Measurements from ENCODE around the gene GPC5. TPM values are rescaled to one million over a fixed set of nuclear protein-coding genes. Genes with fewer than 3 reads are reported as not detected.
"Not testable (repeated sequence)": the region's sequence is repeated elsewhere in the genome, so short reads cannot be mapped to it uniquely, and the experiment has no call there.

Gene GPC5
- total RNA-seq, 1 donor from 2014 or later: 2.2 TPM

DNA sequence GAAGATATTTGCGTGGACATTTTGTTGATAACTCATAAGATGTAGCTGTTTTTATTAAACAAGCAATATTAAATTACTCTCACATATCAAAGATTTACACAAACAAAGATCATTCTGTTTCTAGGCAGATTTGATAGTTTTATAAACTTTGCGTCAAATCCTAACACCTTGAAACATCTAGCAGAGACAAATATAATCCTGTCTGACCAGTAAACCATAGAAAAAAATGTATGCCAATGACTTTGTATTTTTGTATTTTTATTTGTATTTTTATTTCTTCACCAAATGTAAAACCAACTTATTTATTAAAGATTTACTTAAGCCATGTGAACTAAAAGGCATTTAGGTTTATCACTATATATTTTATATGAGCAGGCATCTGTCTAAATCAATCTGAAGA lies 494.6 kb downstream of the GPC5 start:
- DNase-seq: no peak

DNA sequence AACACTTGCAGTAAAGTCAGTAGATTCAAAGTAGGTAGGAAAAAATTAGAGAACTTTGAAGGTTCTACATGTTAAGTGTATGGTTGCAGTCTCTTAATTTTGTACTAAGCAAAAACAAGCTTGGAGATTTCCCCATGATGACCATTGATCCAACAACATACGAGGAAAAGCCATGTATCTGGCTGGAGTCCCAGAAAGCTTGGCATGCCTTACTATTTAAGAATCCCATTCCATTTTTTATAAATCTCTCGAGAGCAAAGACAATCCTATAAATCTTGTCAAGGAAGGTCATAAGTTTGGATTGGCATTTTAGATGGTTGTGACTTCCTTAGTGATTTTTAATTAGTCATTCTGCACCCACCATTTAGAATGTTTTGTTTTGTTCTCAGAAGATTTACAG lies 495.9 kb downstream of the GPC5 start:
- peak; percentile 36 for DNase-seq

DNA sequence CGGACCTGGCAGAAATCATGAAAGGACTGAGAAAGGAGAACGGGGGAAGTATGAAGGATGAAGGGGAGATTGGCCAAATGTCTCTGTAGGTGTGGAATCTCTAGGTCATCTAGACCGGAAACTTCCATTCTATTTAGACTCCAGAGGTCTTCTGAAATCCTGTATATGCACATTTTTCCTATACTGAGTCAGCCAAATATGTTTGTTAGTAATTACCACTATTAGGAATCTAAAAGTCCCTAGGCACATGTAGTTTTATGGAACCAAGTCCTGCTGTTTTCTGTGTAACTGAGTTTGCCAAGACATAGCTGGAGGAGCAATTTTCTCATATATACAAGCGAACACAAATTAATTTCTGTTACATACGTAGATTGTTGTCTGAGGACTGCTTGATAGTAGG lies 498.1 kb downstream of the GPC5 start:
- DNase-seq: peak; percentile 41

DNA sequence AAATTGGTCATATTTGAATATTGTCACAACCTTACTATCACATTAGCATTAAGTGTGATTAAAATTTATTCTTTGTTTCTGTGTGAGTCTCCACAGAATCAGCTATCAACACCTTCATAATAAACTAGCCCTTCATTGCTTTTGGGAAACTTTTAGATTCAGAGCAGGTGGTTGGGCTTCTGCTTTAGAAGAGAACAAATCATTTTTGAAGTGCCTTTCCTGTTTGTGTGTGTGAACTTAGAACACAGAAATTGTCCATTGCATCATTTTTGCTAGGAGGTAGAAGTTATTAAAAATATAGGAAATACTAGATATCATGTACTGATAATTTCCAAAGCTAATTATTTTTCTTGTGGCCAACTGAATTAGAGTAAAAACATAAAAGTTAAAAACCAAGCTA lies 500.6 kb downstream of the GPC5 start:
- not testable (repeated sequence) for DNase-seq

DNA sequence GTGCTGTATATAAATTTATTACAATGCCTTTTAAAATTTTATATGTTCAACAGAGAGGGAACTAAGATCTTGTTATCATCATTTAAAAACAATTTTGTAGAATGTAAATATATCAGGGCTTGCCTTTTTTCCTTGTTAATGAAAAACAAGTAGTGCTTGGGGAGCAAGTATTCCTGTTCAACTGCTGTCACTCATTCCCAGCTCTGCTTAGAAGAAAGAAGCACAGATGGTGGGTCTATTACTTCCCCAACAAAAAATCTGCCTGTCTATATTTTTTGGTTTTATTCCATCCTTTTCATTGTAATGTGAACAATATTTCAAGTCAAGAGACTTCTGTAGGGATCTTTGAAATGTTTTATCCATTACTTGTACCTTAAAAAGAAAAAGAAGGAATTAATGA lies 503.9 kb downstream of the GPC5 start:
- no peak for DNase-seq

DNA sequence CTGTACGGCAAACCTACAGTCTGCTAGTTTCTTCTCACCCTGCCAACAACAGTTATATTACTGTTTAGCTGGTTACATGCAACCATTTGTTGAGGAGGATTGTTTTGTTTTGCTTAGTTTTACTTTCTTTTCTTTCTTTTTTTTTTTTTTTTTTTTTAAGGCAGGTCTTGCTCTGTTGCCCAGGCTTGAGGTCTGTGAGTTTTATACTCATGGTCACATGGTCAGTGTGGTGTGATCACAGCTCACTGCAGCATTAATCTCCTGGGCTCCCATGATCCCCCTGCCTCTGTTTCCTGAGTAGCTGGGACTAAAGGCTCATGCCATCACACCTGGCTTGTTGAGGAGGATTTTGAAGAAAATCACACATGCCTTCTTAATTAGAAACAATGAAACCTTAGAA lies 505.6 kb downstream of the GPC5 start:
- no peak for DNase-seq

DNA sequence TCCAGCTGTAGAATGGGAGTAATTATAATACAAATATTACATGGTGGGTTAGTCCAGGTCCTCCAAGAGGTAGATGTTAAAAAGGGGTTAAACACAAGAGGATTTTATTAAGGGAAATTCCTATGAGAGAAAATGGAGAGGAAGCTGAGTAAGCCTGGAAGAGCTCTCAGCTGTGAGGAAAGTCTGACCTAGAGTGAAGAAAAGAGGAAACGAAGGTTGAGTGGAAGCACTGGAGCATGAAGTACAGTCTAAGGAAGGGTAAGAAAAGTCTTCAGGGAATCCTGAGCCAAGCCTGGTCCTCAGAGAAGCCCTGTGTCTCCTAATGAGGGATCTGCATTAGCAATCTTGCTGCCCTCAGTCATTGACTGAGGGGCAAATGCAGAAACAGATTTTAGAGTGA lies 506.2 kb downstream of the GPC5 start:
- no peak for DNase-seq

DNA sequence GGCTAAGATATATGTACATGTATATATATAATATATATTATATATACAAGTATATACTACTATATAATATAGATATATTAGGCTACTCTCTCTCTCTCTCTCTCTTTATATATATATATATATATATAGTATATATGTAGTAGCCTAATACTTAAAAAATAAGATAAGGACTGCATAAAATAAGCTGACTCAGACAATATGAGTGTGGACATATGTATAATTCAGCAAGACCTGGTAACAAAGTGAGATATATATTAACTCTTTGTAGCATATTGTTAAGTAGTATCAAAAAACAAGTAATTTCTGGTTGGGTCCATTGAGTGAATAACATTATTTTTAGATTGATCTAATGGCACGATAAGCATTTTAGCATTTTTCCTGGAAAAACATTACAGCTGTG lies 509.0 kb downstream of the GPC5 start:
- no peak for DNase-seq

DNA sequence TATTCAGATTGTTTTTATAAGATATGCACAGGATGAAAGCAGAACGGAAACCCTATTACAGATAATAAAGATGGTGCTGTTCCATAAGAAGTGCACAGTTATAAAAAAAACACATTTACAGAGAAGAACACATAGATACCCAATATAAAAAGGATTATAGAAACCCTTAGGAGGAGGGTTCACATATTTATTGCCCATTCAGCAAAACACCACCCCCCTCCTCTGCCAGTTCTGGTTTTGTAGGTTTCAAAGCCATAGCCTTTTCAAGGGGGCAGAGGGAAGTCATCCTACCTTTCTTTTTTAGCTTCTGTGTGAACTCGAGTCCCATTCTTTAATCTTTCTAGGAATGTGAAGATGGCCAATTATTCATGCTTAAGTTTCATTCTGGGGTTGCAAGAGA lies 511.2 kb downstream of the GPC5 start:
- DNase-seq: no peak

DNA sequence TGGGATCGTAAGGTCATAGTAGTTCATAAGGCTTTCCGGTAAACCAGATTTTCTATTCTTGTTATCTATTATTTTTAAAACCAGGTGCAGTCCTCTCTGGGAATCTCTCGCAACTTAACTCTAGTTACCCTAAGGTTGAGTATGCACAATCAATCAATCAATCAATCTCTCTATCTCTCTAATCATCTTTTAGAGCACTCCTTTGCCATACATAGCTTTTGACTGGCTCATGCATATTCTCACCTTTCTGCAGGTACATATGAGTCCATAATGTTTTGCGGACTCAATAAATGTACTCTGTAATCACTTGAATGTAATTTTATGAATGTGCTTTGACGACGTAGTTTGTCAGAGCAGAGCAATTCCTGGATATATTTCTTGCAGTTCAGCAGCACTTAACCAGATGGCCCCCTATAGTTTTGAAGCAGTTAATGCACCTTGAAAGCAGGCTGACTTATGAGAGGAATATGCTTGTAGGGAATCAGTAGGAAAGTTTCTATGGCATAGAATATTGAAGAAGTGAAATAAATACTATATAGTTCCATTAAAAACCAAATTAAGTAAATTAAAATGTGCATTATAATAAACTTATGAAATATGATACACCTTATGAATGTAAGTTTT lies 524.7 kb downstream of the GPC5 start:
- DNase-seq: no peak

DNA sequence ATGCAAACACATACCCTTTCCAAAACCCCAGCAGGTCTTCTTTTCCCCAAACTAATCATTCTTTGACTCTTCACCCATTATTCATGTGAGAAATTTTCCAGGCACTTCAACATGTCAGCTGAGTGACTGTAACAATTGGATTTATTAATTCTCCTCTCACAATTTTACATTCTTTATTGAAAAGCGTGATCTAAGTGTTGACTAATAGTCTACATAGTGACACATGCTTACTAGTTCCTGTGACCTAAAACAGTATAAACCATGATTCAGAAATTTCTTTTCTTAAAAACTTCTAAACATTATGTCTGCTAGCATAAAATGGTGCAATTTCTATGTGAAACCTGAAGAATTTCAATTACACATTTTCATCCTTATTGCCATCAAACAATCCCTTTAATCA lies 532.3 kb downstream of the GPC5 start:
- no peak for DNase-seq

DNA sequence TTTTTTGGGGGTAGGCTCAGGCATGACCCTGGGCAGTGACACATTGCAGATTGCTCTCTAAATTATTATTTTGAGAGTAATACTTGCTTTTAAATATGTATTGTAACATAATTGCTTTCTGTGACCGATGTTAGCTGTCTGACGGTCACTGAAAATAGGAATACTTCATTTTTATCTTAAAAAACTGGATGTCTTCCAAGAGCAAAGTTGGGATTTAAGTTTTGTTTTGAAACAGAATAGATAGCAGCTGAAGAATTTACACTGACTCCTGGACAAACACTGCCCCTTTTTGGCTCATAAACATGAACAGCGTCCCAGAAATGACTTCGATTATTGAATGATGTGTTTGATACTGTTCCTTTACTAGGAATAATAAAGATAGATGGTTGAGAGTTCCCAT lies 535.9 kb downstream of the GPC5 start:
- no peak for DNase-seq

DNA sequence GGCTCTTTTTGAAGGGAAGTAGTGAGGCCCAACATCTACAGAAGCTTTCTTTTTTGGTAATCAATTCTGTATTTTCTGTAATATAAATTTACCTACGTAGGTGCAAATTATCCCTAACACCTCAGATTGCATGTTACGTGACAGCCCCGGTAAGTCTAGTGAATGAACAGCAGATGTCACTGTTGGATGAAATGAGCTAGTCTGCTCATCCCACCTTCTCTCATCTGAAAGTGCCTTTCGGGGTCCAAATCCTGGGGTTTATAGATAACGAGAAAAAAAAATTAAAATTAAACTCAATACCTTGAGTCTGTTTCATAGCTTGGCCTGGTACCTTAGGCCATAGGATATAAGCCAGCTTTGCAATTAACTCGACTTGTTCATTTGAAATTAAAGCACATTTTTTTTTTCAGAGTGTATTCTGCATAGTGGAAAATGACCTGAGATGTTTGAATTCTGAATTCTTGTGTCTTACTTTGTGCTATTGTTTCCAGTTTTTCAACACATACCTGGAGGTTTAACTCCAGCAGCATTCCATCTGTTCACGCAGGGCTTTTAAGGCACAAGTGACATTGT lies 548.2 kb downstream of the GPC5 start:
- no peak for DNase-seq

DNA sequence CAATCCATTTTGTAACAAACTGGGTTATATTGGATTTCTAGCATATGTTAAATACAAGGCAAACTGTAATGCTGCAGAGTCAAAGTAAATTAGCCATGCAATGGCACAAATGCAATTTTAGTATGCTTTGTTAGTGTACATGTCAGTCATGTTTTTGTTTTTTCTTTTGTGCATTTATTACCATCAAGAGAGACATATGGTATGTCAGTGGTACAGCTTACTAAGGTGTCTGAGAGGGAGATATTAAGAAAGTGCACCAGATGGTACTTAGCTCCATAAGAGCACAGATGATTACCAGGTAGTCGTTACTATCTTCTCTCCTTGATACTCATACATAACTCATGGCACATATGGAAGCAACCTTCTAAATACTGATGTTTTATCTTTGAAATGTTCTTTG lies 550.3 kb downstream of the GPC5 start:
- no peak for DNase-seq

DNA sequence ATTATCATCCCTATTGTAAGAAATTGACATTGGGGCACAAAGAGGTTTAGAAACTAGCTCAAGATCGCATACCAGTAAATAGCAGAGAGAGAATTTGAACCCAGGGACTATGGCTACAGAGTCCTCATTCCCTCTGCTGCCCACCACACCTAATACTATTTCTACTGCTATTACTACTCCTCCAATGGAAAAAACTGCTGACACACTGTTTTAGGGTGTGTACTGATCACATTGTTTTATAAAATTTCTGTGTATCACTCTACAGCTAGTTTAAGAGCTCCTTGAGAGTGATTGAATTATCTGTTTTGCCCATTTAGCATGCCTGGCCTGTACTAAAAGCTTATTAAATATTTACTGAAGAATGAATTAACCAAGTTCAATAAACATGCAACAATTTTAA lies 552.4 kb downstream of the GPC5 start:
- no peak for DNase-seq

DNA sequence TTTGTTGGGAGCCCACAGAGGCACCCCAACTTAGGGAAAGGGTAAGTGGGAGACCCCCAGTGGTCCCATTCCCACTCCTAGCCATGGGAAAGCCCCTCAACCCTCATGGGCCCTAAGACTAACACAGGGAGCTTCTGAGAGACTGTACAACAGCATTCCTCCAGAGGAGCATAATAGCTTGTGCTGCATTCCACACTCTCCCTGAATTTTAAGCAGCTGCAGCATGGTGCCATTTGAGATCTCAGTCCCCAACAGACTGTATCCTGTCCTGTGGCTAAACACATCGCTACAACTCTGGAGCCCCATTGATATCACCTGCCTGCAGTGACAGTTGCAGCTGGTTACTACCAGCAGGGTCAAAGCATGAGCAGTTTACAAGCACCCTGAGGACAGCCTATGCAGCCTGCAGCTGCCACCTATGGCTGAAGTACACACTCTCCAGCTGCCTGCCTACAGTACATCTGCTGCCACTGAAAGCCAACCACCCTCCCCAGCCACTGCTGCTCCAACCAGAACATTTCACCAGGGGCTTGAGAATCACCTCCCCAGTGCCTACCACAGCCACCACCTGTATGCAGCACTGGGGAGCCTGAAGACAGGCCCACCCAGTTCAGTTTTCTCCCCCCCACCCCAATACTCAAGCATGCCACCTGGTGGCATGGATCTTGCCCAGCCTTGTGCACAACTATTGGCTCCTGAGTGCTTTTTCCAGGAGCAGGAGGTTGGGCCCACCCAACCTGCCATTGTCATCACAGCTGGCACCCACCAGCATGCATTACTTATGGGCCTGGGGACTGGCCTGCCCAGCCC lies 557.3 kb downstream of the GPC5 start:
- no peak for DNase-seq

DNA sequence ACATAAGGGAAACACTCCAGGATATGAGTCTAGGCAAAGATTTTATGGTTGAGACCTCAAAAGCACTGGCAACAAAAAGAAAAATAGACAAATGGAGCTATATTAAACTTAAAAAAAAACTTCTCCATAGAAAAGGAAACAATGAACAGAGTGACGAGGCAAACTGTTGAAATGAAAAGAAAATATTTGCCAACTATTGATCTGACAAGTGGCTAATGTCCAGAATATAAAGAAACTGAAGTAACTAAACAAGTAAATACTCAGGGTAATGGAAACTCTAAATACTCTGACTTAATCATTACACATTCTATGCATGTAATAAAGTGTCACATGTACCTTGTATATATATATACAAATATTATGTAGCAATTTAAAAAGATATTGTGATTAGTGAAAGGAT lies 562.5 kb downstream of the GPC5 start:
- DNase-seq: no peak

DNA sequence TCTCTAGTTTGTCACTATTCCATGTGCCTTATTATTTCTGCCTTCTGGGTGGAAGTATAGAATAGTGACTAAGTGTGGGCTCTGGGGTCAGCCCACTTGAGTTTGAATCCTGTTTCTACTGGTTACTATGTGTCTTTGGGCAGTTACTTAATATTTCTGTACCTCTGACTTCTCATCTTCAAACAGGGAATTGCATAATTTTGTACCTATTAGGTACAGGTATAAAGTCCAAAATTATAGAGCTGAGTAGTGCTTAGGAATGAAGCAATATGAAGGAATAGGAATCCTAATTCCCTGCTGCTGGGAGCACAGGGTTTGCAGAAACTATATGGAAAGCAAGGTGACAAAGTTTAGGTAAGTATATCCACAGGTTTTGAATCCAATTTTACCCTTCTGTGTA lies 564.5 kb downstream of the GPC5 start:
- no peak for DNase-seq

DNA sequence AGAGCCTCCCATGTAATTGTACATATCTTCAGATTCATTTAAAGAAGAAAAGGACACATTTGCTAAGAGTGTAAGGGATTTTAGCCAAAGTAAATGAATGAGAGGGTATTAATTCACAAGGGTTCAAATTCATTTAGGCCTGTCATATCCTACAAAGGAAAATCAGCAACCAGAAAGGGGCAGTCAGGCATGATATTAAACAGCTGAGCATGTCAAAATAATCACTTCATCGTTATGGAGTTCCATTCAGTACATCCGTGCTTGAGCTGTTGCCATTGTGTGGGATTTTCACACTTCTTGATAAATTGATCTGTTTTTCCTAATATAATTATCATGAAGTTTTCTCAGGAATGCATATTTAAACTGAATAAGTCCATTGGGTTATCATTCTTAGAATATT lies 567.1 kb downstream of the GPC5 start:
- no peak for DNase-seq

DNA sequence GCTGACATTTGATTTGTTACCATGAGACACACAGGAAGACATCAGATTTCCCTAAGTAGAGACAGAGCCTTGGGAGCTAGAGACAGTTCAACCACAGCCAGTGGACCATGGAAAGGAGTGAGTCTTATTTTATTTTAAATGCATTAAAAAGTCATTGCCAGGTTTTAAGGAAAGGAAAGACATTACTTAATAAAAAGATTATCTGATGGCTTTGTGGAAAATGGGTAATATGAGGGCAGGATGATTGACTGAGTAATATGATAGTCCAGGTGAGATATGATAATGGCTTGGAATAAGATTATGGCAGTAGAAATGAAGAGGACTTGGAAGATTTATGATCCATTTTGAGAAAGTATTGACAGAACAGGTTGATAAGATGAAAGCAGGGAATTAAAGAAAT lies 580.1 kb downstream of the GPC5 start:
- DNase-seq: no peak

DNA sequence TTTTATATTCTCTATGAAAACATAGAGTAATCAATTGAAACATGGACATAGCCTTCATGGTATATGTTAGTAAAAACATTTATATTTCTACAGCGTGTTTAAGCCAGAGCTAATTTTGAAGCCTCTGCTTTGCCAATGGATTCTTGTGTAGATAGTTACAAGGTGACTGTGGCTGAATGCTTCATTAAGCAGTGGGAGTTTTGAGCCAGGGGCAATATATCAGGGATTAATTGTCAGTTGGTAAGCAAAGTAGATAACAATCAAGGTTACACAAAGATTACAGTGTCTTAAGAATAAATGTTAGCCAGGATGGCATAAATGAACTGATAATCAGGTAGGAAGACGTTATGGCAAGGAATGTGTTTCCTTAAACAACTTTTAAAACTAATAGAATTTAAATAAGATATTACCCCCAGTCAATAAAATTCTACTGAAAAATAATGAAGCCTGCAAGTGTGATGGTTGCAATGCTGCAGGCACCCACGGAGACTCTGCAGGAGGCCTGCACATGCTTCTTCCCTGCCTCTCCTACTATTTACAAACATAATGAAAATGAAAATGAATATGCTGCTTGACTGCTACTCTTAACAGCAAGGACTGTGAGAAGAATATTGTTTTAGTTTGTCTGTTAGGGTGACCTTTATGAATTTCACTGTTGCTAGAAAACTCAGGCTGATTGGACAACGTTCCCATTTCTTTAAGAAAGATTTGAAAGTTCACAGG lies 588.5 kb downstream of the GPC5 start:
- DNase-seq: no peak

DNA sequence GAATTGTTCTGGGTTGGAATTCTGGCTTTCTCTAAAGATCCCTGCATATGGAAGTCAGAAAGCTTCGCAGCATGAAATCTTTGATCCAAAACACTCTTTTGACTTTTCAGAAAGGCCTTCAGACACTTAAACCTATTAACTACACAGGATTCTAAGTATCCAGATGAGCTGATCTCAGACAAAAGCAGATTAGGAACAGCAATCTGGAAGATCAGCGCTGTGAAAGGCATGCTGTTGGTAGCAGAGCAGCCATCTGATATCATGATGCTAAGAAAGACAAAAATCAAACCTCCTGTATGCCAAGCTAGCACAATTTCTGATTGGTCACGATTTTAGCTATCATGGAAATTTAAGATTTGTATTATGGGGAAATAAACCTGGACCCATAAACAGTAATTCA lies 589.9 kb downstream of the GPC5 start:
- no peak for DNase-seq

DNA sequence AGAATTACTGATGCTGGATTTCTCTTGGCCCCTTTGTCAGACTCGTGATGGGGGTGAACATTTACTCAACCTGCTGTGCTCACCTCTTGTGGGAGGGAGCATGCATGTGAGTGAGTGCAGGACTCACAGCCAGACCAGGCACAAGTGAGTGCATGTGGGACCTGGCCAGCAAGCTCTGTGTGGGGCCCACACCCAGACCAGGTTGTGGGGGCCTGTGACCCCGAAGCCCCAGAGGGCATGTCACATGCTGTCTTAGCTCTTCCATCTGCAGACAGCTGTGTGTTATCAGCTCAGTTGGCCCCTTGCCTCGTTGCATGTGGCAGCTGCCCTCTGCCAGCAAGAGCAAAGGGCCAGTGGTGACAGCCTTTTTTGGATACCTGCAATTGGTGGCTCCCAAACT lies 614.4 kb downstream of the GPC5 start:
- DNase-seq: no peak
